LNCAP (cell line): Measurements from ENCODE around the gene RFX1.

Experiments used
- TF ChIP-seq, protein P1 (sequence below): fragments of 450-650 bp; IDR thresholded peaks from 2 replicates; pipeline ENCODE4 v1.5.1; 2017; ENCODE audit warnings: mild to moderate bottlenecking

Gene RFX1

DNA sequence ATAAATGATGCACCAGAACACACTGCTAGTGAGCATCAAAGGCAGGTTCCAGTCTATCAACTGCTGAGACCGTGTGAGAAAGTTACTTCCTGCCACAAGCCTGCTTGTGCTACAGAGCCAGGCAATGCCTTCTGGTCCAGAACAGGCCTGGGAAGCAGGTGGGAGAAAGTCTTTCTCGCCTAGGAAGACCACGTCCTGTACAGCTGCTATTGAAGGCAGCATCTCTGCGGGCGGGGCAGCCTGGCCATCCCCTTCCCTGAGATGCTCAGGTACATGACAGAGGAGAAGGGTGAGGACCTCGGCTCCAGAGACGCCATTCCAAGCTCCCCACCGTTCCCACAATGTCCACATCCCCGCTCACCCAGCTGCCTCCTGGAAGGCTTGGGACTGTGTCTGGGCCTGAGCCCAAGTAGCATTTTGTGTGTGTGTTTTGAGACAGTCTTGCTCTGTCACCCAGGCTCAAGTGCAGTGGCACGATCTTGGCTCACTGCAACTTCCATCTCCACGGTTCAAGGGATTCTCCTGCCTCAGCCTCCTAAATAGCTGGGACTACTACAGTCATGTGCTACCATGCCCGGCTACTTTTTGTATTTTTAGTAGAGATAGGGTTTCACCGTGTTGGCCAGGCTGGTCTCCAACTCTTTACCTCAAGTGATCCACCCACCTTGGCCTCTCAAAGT, 3.4 kb downstream of the RFX1 start:
- TF ChIP-seq, protein P1, sequence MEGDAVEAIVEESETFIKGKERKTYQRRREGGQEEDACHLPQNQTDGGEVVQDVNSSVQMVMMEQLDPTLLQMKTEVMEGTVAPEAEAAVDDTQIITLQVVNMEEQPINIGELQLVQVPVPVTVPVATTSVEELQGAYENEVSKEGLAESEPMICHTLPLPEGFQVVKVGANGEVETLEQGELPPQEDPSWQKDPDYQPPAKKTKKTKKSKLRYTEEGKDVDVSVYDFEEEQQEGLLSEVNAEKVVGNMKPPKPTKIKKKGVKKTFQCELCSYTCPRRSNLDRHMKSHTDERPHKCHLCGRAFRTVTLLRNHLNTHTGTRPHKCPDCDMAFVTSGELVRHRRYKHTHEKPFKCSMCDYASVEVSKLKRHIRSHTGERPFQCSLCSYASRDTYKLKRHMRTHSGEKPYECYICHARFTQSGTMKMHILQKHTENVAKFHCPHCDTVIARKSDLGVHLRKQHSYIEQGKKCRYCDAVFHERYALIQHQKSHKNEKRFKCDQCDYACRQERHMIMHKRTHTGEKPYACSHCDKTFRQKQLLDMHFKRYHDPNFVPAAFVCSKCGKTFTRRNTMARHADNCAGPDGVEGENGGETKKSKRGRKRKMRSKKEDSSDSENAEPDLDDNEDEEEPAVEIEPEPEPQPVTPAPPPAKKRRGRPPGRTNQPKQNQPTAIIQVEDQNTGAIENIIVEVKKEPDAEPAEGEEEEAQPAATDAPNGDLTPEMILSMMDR = no peak

DNA sequence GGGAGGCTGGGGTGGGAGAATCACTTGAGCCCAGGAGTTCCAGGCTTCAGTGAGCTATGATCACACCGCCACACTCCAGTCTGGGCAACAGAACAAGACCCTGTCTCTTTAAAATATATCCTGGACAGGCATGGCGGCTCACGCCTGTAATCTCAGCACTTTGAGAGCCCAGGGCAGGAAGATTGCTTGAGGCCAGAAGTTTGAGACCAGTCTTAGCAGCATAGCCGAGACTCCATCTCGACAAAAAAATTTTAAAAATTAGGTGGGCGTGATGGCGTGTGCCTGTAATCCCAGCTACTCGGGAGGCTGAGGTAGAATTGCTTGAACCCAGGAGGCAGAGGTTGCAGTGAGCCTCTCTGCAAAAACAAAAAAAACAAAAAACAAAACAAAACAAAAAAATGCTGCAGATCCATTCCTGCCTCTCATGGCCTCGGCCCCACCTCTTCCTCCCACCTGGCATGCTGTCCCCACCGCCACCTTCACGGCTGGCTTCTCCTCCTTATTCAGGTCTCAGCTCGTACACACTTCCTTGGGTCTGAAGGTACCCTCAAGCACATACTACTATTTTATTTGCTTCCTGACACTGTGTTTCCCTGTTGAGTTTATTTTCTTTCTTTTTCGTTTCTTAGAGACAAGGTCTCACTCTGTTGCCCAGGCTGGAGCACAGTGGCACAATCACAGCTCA, 5.3 kb downstream of the RFX1 start:
- TF ChIP-seq, protein P1 = no peak

DNA sequence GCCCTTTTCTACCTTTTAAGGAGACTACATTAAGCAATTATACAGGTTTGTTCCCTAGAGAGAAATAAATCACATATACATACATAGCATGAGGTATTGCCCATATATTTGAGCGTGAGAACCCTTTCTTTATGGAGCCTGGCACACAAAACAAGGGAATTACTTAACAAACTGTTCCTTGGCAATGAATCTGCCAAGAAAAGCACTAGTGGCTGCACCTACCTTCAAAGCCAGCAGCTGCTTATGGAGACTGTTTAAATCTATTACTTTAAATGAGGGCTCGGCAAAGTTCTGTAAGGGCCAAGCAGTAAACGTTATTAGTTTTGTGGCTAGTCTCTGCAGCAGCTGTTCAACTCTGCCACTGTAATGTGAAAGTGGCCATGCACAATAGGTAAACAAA, 7.0 kb downstream of the RFX1 start:
- TF ChIP-seq, protein P1 = no peak

DNA sequence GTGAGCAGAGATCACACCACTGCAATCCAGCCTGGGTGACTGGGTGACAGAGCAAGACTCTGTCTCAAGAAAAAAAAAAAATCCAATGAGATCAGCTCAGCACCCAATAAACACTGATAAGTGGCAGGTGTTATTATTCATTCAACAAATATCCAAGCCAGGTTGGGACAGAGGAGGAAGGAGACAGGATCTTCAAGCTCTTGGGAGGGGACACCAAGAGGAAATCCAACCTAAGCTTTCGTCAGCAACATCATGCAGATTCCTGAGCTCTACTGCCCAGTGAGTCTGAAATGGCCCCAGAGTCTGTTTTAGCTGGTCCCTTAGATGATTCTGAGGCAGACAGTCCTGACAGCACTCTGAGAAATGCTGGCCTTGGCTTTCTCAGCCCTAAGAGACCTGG, 7.7 kb downstream of the RFX1 start:
- TF ChIP-seq, protein P1 = no peak

DNA sequence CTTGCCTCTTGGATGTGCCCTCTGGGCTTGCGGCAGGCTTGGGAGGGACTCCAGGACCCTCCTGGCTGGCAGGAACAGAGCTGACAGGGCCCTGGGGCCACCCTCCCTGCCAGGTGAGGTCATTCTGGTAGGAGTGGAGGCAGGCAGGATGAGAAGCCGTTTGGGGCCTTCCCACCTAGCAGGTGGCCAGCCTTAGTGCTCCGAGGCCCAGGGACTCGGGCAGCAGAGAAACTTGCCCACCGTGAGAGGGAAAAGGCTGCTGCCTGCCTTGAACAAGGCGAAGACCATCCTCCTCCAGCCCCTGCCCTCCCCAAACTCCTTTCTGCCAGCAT, 8.5 kb downstream of the RFX1 start:
- TF ChIP-seq, protein P1 = no peak

DNA sequence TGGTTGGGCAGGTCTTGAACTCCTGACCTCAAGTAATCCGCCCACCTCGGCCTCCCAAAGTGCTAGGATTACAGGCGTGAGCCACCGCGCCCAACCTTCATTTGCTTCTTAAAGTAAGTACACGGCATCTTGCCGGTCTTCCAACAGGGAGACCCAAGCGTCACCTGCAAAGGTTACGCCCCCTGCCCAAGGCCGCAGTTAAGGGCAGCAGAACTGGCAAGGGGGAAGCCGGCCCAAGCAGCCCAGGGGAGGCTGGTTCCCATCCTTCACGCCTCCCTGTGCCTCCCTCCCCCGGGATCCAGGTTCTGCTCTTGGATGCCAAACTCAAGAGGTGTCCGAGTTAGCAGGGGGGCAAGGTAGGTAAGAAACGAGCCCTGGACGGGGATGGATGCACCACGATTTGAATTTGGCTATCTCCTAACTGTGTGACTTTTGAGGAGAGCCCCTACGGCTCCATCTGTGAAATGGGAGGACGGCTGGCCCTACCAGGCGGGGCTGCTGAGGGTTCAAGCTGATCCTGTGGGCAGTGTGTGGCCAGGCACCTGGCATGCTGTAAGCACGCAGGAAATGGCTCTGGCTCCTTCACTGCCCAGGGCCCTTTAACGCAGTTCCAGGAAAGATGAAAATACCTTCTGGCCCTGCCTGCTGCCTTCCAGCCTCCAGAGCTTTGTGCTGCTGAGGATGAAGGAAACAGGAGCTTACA, 9.0 kb downstream of the RFX1 start:
- TF ChIP-seq, protein P1 = no peak

DNA sequence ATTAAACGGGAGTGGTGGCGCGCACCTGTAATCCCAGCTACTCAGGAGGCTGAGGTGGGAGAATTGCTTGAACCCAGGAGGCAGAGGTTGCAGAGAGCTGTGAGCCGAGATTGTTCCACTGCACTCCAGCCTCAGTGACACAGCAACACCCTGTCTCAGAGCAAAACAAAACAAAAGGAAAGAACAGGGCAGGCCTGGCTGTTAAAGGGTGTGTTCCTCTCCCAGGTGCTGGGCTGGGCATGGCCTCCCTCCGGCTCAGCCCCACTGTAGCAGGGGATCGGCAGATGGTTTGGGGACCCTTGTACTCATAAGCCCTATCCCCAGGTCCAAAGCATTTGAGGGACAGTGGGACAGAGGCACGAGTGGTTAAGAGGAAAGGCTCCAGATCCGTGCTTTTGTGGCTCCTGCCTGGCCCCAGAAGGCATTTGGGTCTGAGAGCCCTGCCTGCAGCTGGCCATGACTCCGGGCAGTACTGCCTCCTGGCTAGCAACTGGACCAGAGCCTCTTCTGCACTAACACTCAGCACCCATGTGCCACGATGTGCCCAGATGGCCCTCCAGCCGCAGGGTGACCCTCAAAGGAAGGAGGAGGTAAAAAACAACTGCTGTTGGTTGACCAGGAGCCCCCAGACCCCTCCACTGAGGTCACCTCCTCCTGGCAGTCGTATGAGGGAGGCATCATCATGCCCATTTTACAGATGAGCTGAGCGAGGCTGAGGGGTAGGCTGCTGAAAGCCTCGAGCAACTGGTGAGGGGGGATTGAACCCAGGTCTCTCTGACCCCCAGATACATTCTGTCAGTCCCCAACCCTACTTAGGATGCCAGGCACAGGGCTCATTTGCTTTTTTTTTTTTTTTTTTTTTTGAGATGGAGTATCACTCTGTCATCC, 10.0 kb downstream of the RFX1 start:
- TF ChIP-seq, protein P1 = no peak
